Body of pancreas (tissue), 4 donors: ENCODE data around the gene CAMSAP1.

Experiments used
- CTCF ChIP-seq, 7 experiments: fragments of 450-650 bp in 4 of 7; fragments of 200-600 bp in 3 of 7; sonication (generic) in 3 of 7; IDR thresholded peaks; one replicate each; pipeline ENCODE4 v1.5.1; 2016 to 2019; ENCODE audit warnings: antibody characterized with exemption in 7 of 7
- POLR2A ChIP-seq, 3 donors: fragments of 450-650 bp; IDR thresholded peaks; one replicate each; pipeline ENCODE4 v1.6.1; 2016; ENCODE audit warnings: antibody characterized with exemption in 3 of 3, mild to moderate bottlenecking in 2 of 3

GRCh38 chr9:135782946-135783345, 124.4 kb downstream of the CAMSAP1 start:
- no peak for TF ChIP-seq CTCF (IDR thresholded peaks at IDR 0.05)
- TF ChIP-seq POLR2A (IDR thresholded peaks at IDR 0.05), result no peak
